GM12878 (cell line): ENCODE data around the gene FARS2. TPM values are rescaled to one million over a fixed set of nuclear protein-coding genes. Genes with fewer than 3 reads are reported as not detected.

ENCODE experiments used
- ATAC-seq: fragments of 200-7000 bp; cut with Tn5 transposase; 3 replicates; pipeline ENCODE4 v1.9.1; 2020; ENCODE audit warnings: mild to moderate bottlenecking, moderate library complexity
- BruUV-seq: library from RNA; stranded (reverse); fragments of 400-500 nt; replicated peaks from 2 replicates; lab custom pipeline; 2021; lab: Mats Ljungman, UMichigan
- CTCF ChIA-PET: fragments of 300-600 bp; sonication (Branson Sonifier 250); formaldehyde crosslinking; extraction: SDS; loops from one replicate; lab custom pipeline; 2021; ENCODE audit warnings: inconsistent platforms; lab: Yijun Ruan, JAX
- POLR2A ChIA-PET: fragments of 350-600 bp; formaldehyde crosslinking; extraction: SDS; loops from one replicate; lab custom pipeline; 2021; ENCODE audit warnings: inconsistent platforms; lab: Charles Lee
- RAD21 ChIA-PET: fragments of 300-600 bp; sonication (Branson Sonifier 250); formaldehyde crosslinking; loops from one replicate; lab custom pipeline; 2023; ENCODE audit warnings: antibody characterized with exemption; ENCODE audit not compliant: unreplicated experiment; lab: Charles Lee
- SMC1A ChIA-PET: fragments of 300-600 bp; sonication (Branson Sonifier 250); formaldehyde crosslinking; loops from one replicate; lab custom pipeline; 2023; ENCODE audit not compliant: unreplicated experiment, uncharacterized antibody; lab: Charles Lee
- DNase-seq: peaks from one replicate; pipeline ENCODE4 v3.0.0-alpha.2; 2011; ENCODE audit warnings: low read depth, low spot score
- FAIRE-seq: peaks from 3 replicates; lab custom pipeline; 2011; peaks lifted over from hg19 to GRCh38; lab: Jason Lieb, UNC
- H2AFZ ChIP-seq: 2 replicates; pipeline ENCODE4 v1.6.0; 2011; ENCODE audit warnings: low read depth, low read length, control low read depth; ENCODE audit not compliant: control insufficient read depth
- H3K27ac ChIP-seq: 2 replicates; pipeline ENCODE4 v1.5.1; 2011; ENCODE audit warnings: control low read depth; ENCODE audit not compliant: control insufficient read depth, insufficient read depth
- H3K27me3 ChIP-seq, 2 experiments: replicated peaks in 1 of 2; 2 replicates each; pipeline versions ENCODE4 v1.6.0 to v1.6.1; 2011; ENCODE audit warnings: low read length in 1 of 2; ENCODE audit not compliant: control insufficient read depth in 2 of 2, insufficient read depth in 2 of 2
- H3K36me3 ChIP-seq, 2 experiments: 2 replicates each; pipeline ENCODE4 v1.5.1; 2011; ENCODE audit warnings: low read length in 1 of 2; ENCODE audit not compliant: control insufficient read depth in 2 of 2, insufficient read depth in 2 of 2
- H3K4me1 ChIP-seq: 2 replicates; pipeline ENCODE4 v1.6.1; 2011; ENCODE audit warnings: mild to moderate bottlenecking, low read length, moderate library complexity, mixed read lengths; ENCODE audit not compliant: control insufficient read depth, insufficient read depth
- H3K4me2 ChIP-seq: 2 replicates; pipeline ENCODE4 v1.6.0; 2011; ENCODE audit warnings: control low read depth; ENCODE audit not compliant: control insufficient read depth, insufficient read depth
- H3K4me3 ChIP-seq: fragments of 200-600 bp; sonication (generic); 2 replicates; pipeline ENCODE4 v1.5.1; 2016
- H3K79me2 ChIP-seq: 2 replicates; pipeline ENCODE4 v1.6.0; 2011; ENCODE audit warnings: low read length; ENCODE audit not compliant: control insufficient read depth, insufficient read depth
- H3K9ac ChIP-seq: 2 replicates; pipeline ENCODE4 v1.8.0; 2011; ENCODE audit warnings: low read length, control low read depth, mixed read lengths; ENCODE audit not compliant: control insufficient read depth, insufficient read depth
- H3K9me3 ChIP-seq: replicated peaks from 3 replicates; pipeline ENCODE4 v1.5.1; 2011; ENCODE audit warnings: mild to moderate bottlenecking, low read length; ENCODE audit not compliant: control insufficient read depth, insufficient read depth
- H4K20me1 ChIP-seq: 2 replicates; pipeline ENCODE4 v1.6.0; 2011; ENCODE audit not compliant: control insufficient read depth, insufficient read depth
- GABPA ChIP-seq: IDR thresholded peaks from 2 replicates; pipeline ENCODE4 v1.6.1; 2014; ENCODE audit warnings: antibody characterized with exemption, low read depth, mild to moderate bottlenecking, inconsistent platforms
- LARP7 ChIP-seq: fragments of 450-650 bp; IDR thresholded peaks from 2 replicates; pipeline ENCODE4 v1.6.1; 2017; ENCODE audit warnings: mild to moderate bottlenecking
- MTA2 ChIP-seq: fragments of 450-650 bp; IDR thresholded peaks from 2 replicates; pipeline ENCODE4 v1.6.1; 2016; ENCODE audit warnings: low read depth, mild to moderate bottlenecking, moderate library complexity
- NRF1 ChIP-seq: conservative IDR thresholded peaks from 2 replicates; pipeline ENCODE4 v1.6.1; 2011; ENCODE audit warnings: mild to moderate bottlenecking, low read depth, low read length, improper control_type of control experiment
- ZNF217 ChIP-seq: fragments of 450-650 bp; IDR thresholded peaks from 2 replicates; pipeline ENCODE4 v1.6.1; 2017; ENCODE audit warnings: antibody characterized with exemption, mild to moderate bottlenecking
- ZNF274 ChIP-seq: IDR thresholded peaks from one replicate; pipeline ENCODE4 v1.8.0; 2011; ENCODE audit not compliant: insufficient read length, insufficient read depth
- WGBS: methylation state at CpG from one replicate; pipeline ENCODE4 v1.1.6; 2016; ENCODE audit warnings: low lambda C conversion rate; ENCODE audit not compliant: insufficient replicate concordance, insufficient coverage; ENCODE audit errors: missing lambda C conversion rate; 5-methylcytosine and 5-hydroxymethylcytosine counted together
- in situ Hi-C: fragments of 300-500 bp; cut with MboI; formaldehyde crosslinking; loops from 9 replicates; pipeline ENCODE4 v1.14.3; 2018; ENCODE audit warnings: mixed read lengths
- intact Hi-C: fragments of 100-400 bp; cut with micrococcal nuclease; formaldehyde crosslinking; loops from one replicate; pipeline ENCODE4 v1.14.2; 2022; ENCODE audit not compliant: unreplicated experiment
- polyA plus RNA-seq, 11 experiments: library from polyadenylated mRNA; depleted of rRNA in 4 of 11; unstranded in 6 of 11; stranded (reverse) in 5 of 11; fragments of >200 nt; fragmentation: Nextera tagmentation in 4 of 11; fragmentation: Illumina TruSeq in 1 of 11; extraction: Ambion mirVana in 4 of 11; extraction: Trizol in 1 of 11; gene quantifications; 1 replicate in 1 of 11; 2 replicates in 10 of 11; pipeline versions ENCODE4 v1.2.1 to v1.2.3, GENCODE V29; 2011 to 2016; ENCODE audit warnings: inconsistent platforms in 2 of 11, missing spikeins in 2 of 11, low read depth in 1 of 11
- total RNA-seq, 4 experiments: library from RNA; depleted of rRNA in 3 of 4; stranded (reverse); fragments of >200 nt in 3 of 4; fragmentation: Illumina TruSeq in 1 of 4; extraction: Trizol in 1 of 4; gene quantifications; 2 replicates each; pipeline versions ENCODE4 v1.2.1 to v1.2.3, GENCODE V29; 2013 to 2021
- TF ChIP-seq, protein P1 (sequence below): IDR thresholded peaks from 2 replicates; pipeline ENCODE4 v1.6.1; 2011; ENCODE audit warnings: mild to moderate bottlenecking, low read depth, low read length, moderate library complexity; ENCODE audit not compliant: insufficient replicate concordance
- TF ChIP-seq, protein P2 (sequence below): fragments of 450-650 bp; IDR thresholded peaks from 2 replicates; pipeline ENCODE4 v1.6.1; 2017; ENCODE audit warnings: mild to moderate bottlenecking, low read depth, inconsistent platforms; ENCODE audit not compliant: poor library complexity, severe bottlenecking

Gene FARS2
- total and polyA plus RNA-seq, 10 of the 15 experiments (the other 5 are each of a cell fraction or from before 2014, with no cell fraction given), result 16.8 to 46.7 (median 25.6) TPM

DNA sequence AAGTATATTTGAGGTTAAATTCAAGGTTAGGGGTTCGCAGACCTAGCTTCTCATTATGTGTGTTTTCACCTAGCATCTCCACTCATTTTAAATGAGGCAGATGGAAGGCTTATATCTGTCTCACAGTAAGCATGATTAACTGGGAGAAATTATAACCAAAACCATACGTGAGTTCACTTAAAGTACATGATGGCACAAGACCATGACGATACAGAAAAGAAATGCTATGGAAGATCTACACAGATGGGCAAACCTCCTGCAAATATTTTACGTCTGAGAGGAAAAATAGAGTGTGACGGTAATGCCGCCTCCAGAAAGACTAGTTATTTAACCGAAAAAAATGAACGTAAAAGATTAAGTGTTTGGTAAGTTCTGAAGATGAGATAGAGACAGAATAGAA, 337.8 kb downstream of the FARS2 start (continued):
- TF ChIP-seq, protein P1, sequence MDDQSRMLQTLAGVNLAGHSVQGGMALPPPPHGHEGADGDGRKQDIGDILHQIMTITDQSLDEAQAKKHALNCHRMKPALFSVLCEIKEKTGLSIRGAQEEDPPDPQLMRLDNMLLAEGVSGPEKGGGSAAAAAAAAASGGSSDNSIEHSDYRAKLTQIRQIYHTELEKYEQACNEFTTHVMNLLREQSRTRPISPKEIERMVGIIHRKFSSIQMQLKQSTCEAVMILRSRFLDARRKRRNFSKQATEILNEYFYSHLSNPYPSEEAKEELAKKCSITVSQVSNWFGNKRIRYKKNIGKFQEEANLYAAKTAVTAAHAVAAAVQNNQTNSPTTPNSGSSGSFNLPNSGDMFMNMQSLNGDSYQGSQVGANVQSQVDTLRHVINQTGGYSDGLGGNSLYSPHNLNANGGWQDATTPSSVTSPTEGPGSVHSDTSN, result no peak
- TF ChIP-seq NRF1, result no peak

DNA sequence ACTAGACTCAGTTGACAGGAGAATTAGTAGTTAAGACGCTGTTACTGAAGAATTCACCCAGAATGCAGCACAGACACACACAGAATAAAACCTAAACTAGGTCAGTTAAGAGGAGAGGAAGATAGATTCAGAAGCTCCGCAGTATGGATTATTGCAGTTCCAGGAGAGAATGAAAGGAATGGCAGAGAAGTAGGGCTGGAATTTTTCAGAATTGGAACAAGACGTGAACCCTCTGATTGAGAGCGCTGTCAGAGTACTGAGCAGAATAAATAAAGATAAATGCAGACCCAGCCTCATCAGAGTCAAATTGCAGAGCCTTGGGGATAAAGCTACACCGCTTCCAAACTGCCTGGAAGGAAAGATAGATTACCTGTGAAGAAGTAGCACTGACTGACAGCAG, 344.6 kb downstream of the FARS2 start:
- Histone ChIP-seq H3K9me3 (no peaks in the 10 kb centered on the region), H3K4me2 (no peak overlapping the region), H3K9ac (no peak overlapping the region), H3K4me3 (no peak overlapping the region), H3K27me3 (no peaks in the 10 kb centered on the region), H4K20me1 (no peaks in the 10 kb centered on the region), H3K27ac (no peak overlapping the region), H3K79me2 (no peaks in the 10 kb centered on the region), H2AFZ (no peak overlapping the region), H3K36me3 (no peaks in the 10 kb centered on the region), H3K4me1 (no peaks in the 10 kb centered on the region)
- FAIRE-seq, result no peak
- 99% methylated on average over 5 of the region's 5 CpGs for WGBS
- ChIA-PET CTCF (no interaction called here), SMC1A (no interaction called here), POLR2A (no interaction called here), RAD21 (no interaction called here)
- BruUV-seq, result no TSS peak
- in situ Hi-C loops, result no loop called here
- no peak for DNase-seq
- intact Hi-C loops, result no loop called here
- TF ChIP-seq ZNF217 (no peak), GABPA (no peak), LARP7 (no peak), ZNF274 (no peak), MTA2 (no peak)
- TF ChIP-seq, protein P2, sequence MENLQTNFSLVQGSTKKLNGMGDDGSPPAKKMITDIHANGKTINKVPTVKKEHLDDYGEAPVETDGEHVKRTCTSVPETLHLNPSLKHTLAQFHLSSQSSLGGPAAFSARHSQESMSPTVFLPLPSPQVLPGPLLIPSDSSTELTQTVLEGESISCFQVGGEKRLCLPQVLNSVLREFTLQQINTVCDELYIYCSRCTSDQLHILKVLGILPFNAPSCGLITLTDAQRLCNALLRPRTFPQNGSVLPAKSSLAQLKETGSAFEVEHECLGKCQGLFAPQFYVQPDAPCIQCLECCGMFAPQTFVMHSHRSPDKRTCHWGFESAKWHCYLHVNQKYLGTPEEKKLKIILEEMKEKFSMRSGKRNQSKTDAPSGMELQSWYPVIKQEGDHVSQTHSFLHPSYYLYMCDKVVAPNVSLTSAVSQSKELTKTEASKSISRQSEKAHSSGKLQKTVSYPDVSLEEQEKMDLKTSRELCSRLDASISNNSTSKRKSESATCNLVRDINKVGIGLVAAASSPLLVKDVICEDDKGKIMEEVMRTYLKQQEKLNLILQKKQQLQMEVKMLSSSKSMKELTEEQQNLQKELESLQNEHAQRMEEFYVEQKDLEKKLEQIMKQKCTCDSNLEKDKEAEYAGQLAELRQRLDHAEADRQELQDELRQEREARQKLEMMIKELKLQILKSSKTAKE, result no peak
- no peak for ATAC-seq
